ENCODE data around the gene PTGR1. TPM values are rescaled to one million over a fixed set of nuclear protein-coding genes. Genes with fewer than 3 reads are reported as not detected.

PTGR1 gene
- total and polyA plus RNA-seq, 7 donors = 8.0 to 32.2 (median 18.8) TPM

- H3K4me3 ChIP-seq = no peak overlapping the region
- no peak overlapping the region for H3K27ac ChIP-seq
- H3K9me3 ChIP-seq = peaks cover 87% of the 10 kb centered on the region
- H3K4me1 ChIP-seq = no peaks in the 10 kb centered on the region
- DNase-seq (no peak), ATAC-seq (no peak)
- no peaks in the 10 kb centered on the region for H3K27me3 ChIP-seq (ENCODE audit: insufficient read depth in 3 of 3, low read length in 2 of 3)
- H3K36me3 ChIP-seq (ENCODE audit: insufficient read depth in 1 of 2, low read depth in 1 of 2) = no peaks in the 10 kb centered on the region
- intact Hi-C loops (cut with DNase I) = no loop called here
- no peak for TF ChIP-seq CTCF (IDR thresholded peaks at IDR 0.05)
- WGBS, 3 donors = 96 to 98% (median 97%) methylated on average over 11 of the region's 11 CpGs
Measured at GRCh38 chr9:111542497-111543254, 56.8 kb downstream of the PTGR1 start.

- H3K9me3 ChIP-seq = peaks cover 19% of the 10 kb centered on the region
- no peaks in the 10 kb centered on the region for H3K27me3 ChIP-seq (ENCODE audit: insufficient read depth in 3 of 3, low read length in 2 of 3)
- TF ChIP-seq CTCF (IDR thresholded peaks at IDR 0.05) = no peak
- no peak for ATAC-seq
- intact Hi-C loops (cut with DNase I) = no loop called here
- H3K27ac ChIP-seq = no peak overlapping the region
- DNase-seq = no peak
- H3K4me3 ChIP-seq = no peak overlapping the region
- 89 to 93% (median 90%) methylated on average over 5 of the region's 5 CpGs for WGBS, 3 donors
- H3K36me3 ChIP-seq (ENCODE audit: insufficient read depth in 1 of 2, low read depth in 1 of 2) = no peaks in the 10 kb centered on the region
- no peaks in the 10 kb centered on the region for H3K4me1 ChIP-seq
Measured at GRCh38 chr9:111533099-111533790, 66.2 kb downstream of the PTGR1 start.

- no peaks in the 10 kb centered on the region for H3K4me1 ChIP-seq
- H3K36me3 ChIP-seq (ENCODE audit: insufficient read depth in 1 of 2, low read depth in 1 of 2) = no peaks in the 10 kb centered on the region
- TF ChIP-seq CTCF (IDR thresholded peaks at IDR 0.05) = no peak
- no peak for ATAC-seq
- WGBS, 3 donors = 84 to 99% (median 99%) methylated on average over 4 of the region's 4 CpGs
- H3K4me3 ChIP-seq = no peak overlapping the region
- intact Hi-C loops (cut with DNase I) = no loop called here
- H3K9me3 ChIP-seq = peaks cover 9% of the 10 kb centered on the region
- peaks cover 0 to 8% (median 0%) of the 10 kb centered on the region in 3 donors for H3K27me3 ChIP-seq (ENCODE audit: insufficient read depth in 3 of 3, low read length in 2 of 3)
- no peak for DNase-seq
- H3K27ac ChIP-seq = no peak overlapping the region
Measured at GRCh38 chr9:111531716-111532115, 67.7 kb downstream of the PTGR1 start.

- intact Hi-C loops (cut with DNase I) = no loop called here
Measured at GRCh38 chr9:111529787-111530186, 69.7 kb downstream of the PTGR1 start.

More at GRCh38 chr9:111529787-111530186, 69.7 kb downstream of the PTGR1 start:
- no peak for TF ChIP-seq CTCF (IDR thresholded peaks at IDR 0.05)
- no peaks in the 10 kb centered on the region for H3K36me3 ChIP-seq (ENCODE audit: insufficient read depth in 1 of 2, low read depth in 1 of 2)
- H3K27ac ChIP-seq = no peak overlapping the region
- DNase-seq = no peak
- ATAC-seq = no peak
- no peaks in the 10 kb centered on the region for H3K4me1 ChIP-seq
- H3K9me3 ChIP-seq = no peaks in the 10 kb centered on the region
- WGBS, 3 donors = 27 to 30% (median 30%) methylated on average over 2 of the region's 2 CpGs
- peaks cover 0 to 24% (median 0%) of the 10 kb centered on the region in 3 donors for H3K27me3 ChIP-seq (ENCODE audit: insufficient read depth in 3 of 3, low read length in 2 of 3)
- H3K4me3 ChIP-seq = no peak overlapping the region

Data from psoas muscle (tissue), 8 donors.